ENCODE results near the gene SRSF9. TPM values are rescaled to one million over a fixed set of nuclear protein-coding genes. Genes with fewer than 3 reads are reported as not detected.

Gene SRSF9
- total RNA-seq, 1 experiment from 2014 or later, result 231 TPM

GRCh38 chr12:120479458-120479857 lies 9.9 kb upstream of the SRSF9 start:
- Histone ChIP-seq H3K36me3 (ENCODE audit: low read depth) (no peaks in the 10 kb centered on the region), H3K4me2 (no peak overlapping the region), H3K9me2 (ENCODE audit: insufficient read depth) (no peaks in the 10 kb centered on the region), H3K79me2 (ENCODE audit: low read depth) (peaks cover 6% of the 10 kb centered on the region; the same call in 1 of the 2 replicates), H3K4me1 (replicated peaks; ENCODE audit: insufficient read depth) (peaks cover 22% of the 10 kb centered on the region), H3K4me3 (no peak overlapping the region), H3K9me3 (ENCODE audit: insufficient read depth, low read depth) (no peaks in the 10 kb centered on the region), H3F3A (ENCODE audit: insufficient read depth, low read depth) (peaks cover 16% of the 10 kb centered on the region), H3K27me3 (ENCODE audit: insufficient read depth, low read depth) (no peaks in the 10 kb centered on the region), H2AFZ (no peak overlapping the region), H3K27ac (0 out of 2 replicates have a peak overlapping the region, but pooled peaks have one; percentile 16), H4K20me1 (ENCODE audit: insufficient read depth) (no peaks in the 10 kb centered on the region)
- DNase-seq, result no peak
- TF ChIP-seq CTCF (conservative IDR thresholded peaks at IDR 0.05), result no peak
- no peak for TF ChIP-seq EZH2 (IDR thresholded peaks at IDR 0.05; ENCODE audit: low read depth)
- POLR2A ChIA-PET (ENCODE audit: unreplicated experiment), result no interaction called here
- CTCF ChIA-PET, result no interaction called here
- intact Hi-C loops (cut with micrococcal nuclease; ENCODE audit: unreplicated experiment), result no loop called here
- BruUV-seq (replicated peaks), result no TSS peak

- POLR2A ChIA-PET (ENCODE audit: unreplicated experiment), result no interaction called here
- CTCF ChIA-PET, result interaction anchor here (0.6 to 1.0 kb wide), 2 partner anchors 16 to 107 kb away, joined by 3 to 5 read pairs; no protein-coding TSS in a partner anchor
Observed at GRCh38 chr12:120475643-120476042, 6.1 kb upstream of the SRSF9 start.

GRCh38 chr12:120474616-120474960 lies 5.0 kb upstream of the SRSF9 start:
- Histone ChIP-seq H3K27ac (peak overlapping the region; percentile 84), H3K4me2 (peak overlapping the region; percentile 65), H4K20me1 (ENCODE audit: insufficient read depth) (no peaks in the 10 kb centered on the region), H3F3A (ENCODE audit: insufficient read depth, low read depth) (peaks cover 32% of the 10 kb centered on the region), H2AFZ (no peak overlapping the region), H3K36me3 (ENCODE audit: low read depth) (no peaks in the 10 kb centered on the region), H3K9me3 (ENCODE audit: insufficient read depth, low read depth) (no peaks in the 10 kb centered on the region), H3K4me3 (no peak overlapping the region; the same call in 1 of the 2 replicates), H3K27me3 (ENCODE audit: insufficient read depth, low read depth) (no peaks in the 10 kb centered on the region), H3K9me2 (ENCODE audit: insufficient read depth) (no peaks in the 10 kb centered on the region), H3K79me2 (ENCODE audit: low read depth) (peaks cover 43% of the 10 kb centered on the region), H3K4me1 (replicated peaks; ENCODE audit: insufficient read depth) (peaks cover 56% of the 10 kb centered on the region)
- intact Hi-C loops (cut with micrococcal nuclease; ENCODE audit: unreplicated experiment), result loop anchor here (1.0 to 2.0 kb wide), 2 partner anchors 20 to 60 kb away; partner anchors contain the start of gene RNF10
- peak; percentile 87 to 98 for DNase-seq
- BruUV-seq (replicated peaks), result no TSS peak
- POLR2A ChIA-PET (ENCODE audit: unreplicated experiment), result interaction anchor here (0.5 to 1.2 kb wide), 8 partner anchors 14 to 143 kb away, joined by 3 to 26 read pairs (median 5); partner anchors contain the start of genes DYNLL1 and POP5
- no peak for TF ChIP-seq EZH2 (IDR thresholded peaks at IDR 0.05; ENCODE audit: low read depth)
- CTCF ChIA-PET, result interaction anchor here (0.5 to 1.2 kb wide), 4 partner anchors 21 to 350 kb away, joined by 3 to 5 read pairs (median 4); partner anchors contain the start of genes DYNLL1 and RPLP0

More at GRCh38 chr12:120475643-120476042, 6.1 kb upstream of the SRSF9 start:
- H3K9me2 ChIP-seq (ENCODE audit: insufficient read depth), result no peaks in the 10 kb centered on the region
- H3F3A ChIP-seq (ENCODE audit: insufficient read depth, low read depth), result peaks cover 36% of the 10 kb centered on the region
- no peaks in the 10 kb centered on the region for H3K36me3 ChIP-seq (ENCODE audit: low read depth)
- H3K27me3 ChIP-seq (ENCODE audit: insufficient read depth, low read depth), result no peaks in the 10 kb centered on the region
- DNase-seq, result no peak
- no peak overlapping the region for H2AFZ ChIP-seq
- no TSS peak for BruUV-seq (replicated peaks)
- intact Hi-C loops (cut with micrococcal nuclease; ENCODE audit: unreplicated experiment), result loop anchor here (2.0 kb wide), 1 partner anchor 19 kb away; no protein-coding TSS in a partner anchor
- peaks cover 32% of the 10 kb centered on the region for H3K79me2 ChIP-seq (ENCODE audit: low read depth)
- no peaks in the 10 kb centered on the region for H3K9me3 ChIP-seq (ENCODE audit: insufficient read depth, low read depth)
- no peak for TF ChIP-seq CTCF (conservative IDR thresholded peaks at IDR 0.05)
- TF ChIP-seq EZH2 (IDR thresholded peaks at IDR 0.05; ENCODE audit: low read depth), result no peak
- H3K4me3 ChIP-seq, result no peak overlapping the region
- no peak overlapping the region for H3K4me2 ChIP-seq
- no peaks in the 10 kb centered on the region for H4K20me1 ChIP-seq (ENCODE audit: insufficient read depth)
- H3K27ac ChIP-seq, result peak overlapping the region; percentile 61
- peaks cover 53% of the 10 kb centered on the region for H3K4me1 ChIP-seq (replicated peaks; ENCODE audit: insufficient read depth)

Data from PC-9 (cell line).